Stomach smooth muscle (tissue), 2 donors: ENCODE results near the gene HPN.

ENCODE experiments used
- H3K27ac ChIP-seq: one replicate; pipeline ENCODE4 v1.7.0; 2013; ENCODE audit warnings: mild to moderate bottlenecking, low read length, inconsistent platforms
- H3K27me3 ChIP-seq, 2 donors: one replicate each; pipeline ENCODE4 v1.7.0; 2013; ENCODE audit warnings: low read length in 2 of 2; ENCODE audit not compliant: insufficient read depth in 2 of 2, control insufficient read depth in 1 of 2
- H3K36me3 ChIP-seq, 2 donors: one replicate each; pipeline ENCODE4 v1.7.0; 2013; ENCODE audit warnings: low read length in 2 of 2; ENCODE audit not compliant: control insufficient read depth in 2 of 2, insufficient read depth in 2 of 2
- H3K4me1 ChIP-seq: one replicate; pipeline ENCODE4 v1.7.0; 2013; ENCODE audit warnings: low read length; ENCODE audit not compliant: control insufficient read depth, insufficient read depth
- H3K4me3 ChIP-seq, 2 donors: one replicate each; pipeline ENCODE4 v1.7.0; 2013; ENCODE audit warnings: low read length in 2 of 2
- H3K9ac ChIP-seq, 2 donors: one replicate each; pipeline ENCODE4 v1.7.0; 2013; ENCODE audit warnings: low read length in 2 of 2, mild to moderate bottlenecking in 1 of 2
- H3K9me3 ChIP-seq, 2 donors: one replicate each; pipeline ENCODE4 v1.7.0; 2013; ENCODE audit warnings: low read length in 2 of 2; ENCODE audit not compliant: control insufficient read depth in 2 of 2
- donor health status: healthy.
- donor health status: Pancreatic carcinoma.

The HPN gene

DNA sequence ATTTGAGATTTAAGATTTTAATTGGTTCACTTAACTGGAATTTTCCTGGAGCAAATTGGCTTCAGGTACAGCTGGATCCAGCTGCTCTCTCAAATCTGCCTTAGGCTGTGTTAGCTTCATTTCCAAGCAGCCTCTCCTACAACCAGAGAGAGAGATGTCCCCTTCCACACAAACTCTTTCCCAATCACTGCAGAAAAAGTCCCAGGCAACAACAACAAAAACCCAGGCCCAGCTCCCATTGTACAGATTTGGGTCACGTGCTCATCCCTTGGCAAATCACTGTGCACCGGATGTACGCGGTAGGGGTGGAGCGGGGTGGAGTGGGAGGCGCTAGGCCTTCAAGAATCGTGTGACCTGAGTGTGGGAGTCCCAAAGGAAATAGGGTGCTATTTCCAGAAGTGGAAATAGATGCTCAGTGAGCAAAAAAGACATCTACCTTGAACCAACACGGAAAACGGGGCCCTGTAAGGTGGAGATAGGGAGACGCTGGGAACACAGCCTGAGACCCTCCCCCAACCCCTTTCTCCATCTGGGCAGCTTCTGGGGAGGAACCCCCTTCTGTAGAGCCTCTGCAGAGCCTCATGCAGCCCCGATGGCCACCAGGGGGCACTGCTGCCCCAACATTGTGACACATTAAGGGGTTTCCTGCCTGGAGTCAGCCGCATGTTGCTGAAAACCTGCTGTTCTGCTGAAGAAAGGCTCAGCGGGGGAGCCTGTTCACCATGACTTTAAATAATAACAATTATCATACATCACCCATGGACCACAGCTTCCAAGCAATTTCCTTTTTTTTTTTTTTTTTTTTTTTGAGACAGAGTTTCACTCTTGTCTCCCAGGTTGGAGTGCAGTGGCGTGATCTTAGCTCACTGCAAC is 25.4 kb downstream of the HPN start:
- peaks cover 3 to 4% of the 10 kb centered on the region in 2 donors for H3K9me3 ChIP-seq
- H3K9ac ChIP-seq, result no peak overlapping the region
- peaks cover 0 to 7% of the 10 kb centered on the region in 2 donors for H3K27me3 ChIP-seq
- no peak overlapping the region for H3K27ac ChIP-seq
- no peaks in the 10 kb centered on the region for H3K36me3 ChIP-seq
- no peaks in the 10 kb centered on the region for H3K4me1 ChIP-seq
- no peak overlapping the region for H3K4me3 ChIP-seq

GRCh38 chr19:35068941-35069634 is 27.6 kb downstream of the HPN start:
- Histone ChIP-seq H3K9ac (no peak overlapping the region), H3K4me1 (no peaks in the 10 kb centered on the region), H3K9me3 (peaks cover 3 to 4% of the 10 kb centered on the region in 2 donors), H3K4me3 (no peak overlapping the region), H3K27me3 (peaks cover 0 to 7% of the 10 kb centered on the region in 2 donors), H3K36me3 (no peaks in the 10 kb centered on the region), H3K27ac (no peak overlapping the region)

DNA sequence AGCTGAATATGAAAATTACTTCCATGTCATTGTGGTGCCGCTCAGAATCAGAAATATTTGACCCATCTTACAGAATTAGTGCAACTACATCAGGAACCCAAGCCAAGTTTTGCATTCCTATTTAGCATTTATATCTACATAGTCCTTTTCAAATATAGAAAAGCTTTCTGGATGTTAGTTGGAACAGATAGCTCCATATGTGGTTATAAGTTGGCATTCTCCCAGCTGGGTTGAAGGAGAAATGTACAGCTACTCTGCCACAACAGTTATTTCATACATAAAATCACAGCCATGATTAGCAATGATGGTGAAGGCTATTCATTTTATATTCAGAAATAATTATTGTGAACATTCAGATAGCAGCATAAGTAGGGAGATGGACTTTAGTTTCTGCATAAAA is 28.2 kb downstream of the HPN start:
- H3K9ac ChIP-seq, result no peak overlapping the region
- no peak overlapping the region for H3K27ac ChIP-seq
- no peak overlapping the region for H3K4me3 ChIP-seq

DNA sequence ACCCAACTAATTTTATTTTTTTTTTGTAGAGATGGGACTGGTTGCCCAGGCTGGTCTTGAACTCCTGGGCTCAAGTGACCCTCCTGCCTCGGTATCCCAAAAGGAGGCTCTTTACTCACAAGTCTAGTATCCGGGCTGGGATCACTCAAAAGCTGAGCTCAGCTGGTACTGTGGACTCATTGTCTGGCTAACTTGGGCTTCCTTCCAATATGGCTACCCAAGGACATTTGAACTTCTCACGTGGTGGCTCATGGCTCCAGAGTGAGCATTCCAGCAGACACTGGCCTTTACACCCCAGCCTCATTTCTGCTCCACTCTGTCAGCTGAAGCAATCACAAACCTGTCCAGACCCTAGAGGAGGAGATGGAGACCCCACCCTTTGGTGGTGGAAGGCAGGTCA is 28.9 kb downstream of the HPN start:
- peaks cover 3 to 4% of the 10 kb centered on the region in 2 donors for H3K9me3 ChIP-seq
- H3K27me3 ChIP-seq, result peaks cover 0 to 4% of the 10 kb centered on the region in 2 donors
- H3K4me1 ChIP-seq, result no peaks in the 10 kb centered on the region
- H3K9ac ChIP-seq, result no peak overlapping the region
- H3K4me3 ChIP-seq, result no peak overlapping the region
- H3K27ac ChIP-seq, result no peak overlapping the region
- H3K36me3 ChIP-seq, result no peaks in the 10 kb centered on the region

More for the DNA sequence above, 28.2 kb downstream of the HPN start:
- Histone ChIP-seq H3K9me3 (peaks cover 3 to 4% of the 10 kb centered on the region in 2 donors), H3K27me3 (peaks cover 0 to 7% of the 10 kb centered on the region in 2 donors), H3K36me3 (no peaks in the 10 kb centered on the region), H3K4me1 (no peaks in the 10 kb centered on the region)

DNA sequence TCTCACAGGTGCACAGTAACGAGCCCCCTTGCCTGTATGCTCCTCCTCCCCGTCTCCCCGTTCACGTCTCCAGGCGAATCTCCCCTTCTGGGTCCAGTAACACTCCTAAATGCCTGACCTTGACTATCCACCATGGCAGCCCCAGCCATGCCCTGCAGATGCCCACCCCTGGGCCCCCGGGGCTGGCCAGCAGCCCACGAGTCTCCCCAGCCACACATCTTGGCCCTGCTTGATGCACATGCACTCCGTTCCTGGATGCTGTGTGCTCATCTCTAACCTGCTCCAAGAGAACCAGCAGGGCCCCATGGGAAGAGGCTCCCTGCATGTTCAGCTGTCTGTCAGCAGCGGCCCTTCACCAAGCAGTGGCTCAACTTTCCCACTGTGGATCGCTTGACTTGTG is 32.0 kb downstream of the HPN start:
- H3K9ac ChIP-seq, result no peak overlapping the region
- H3K27me3 ChIP-seq, result peaks cover 0 to 3% of the 10 kb centered on the region in 2 donors
- no peak overlapping the region for H3K4me3 ChIP-seq
- H3K4me1 ChIP-seq, result no peaks in the 10 kb centered on the region
- H3K9me3 ChIP-seq, result peaks cover 3 to 4% of the 10 kb centered on the region in 2 donors
- H3K27ac ChIP-seq, result no peak overlapping the region
- H3K36me3 ChIP-seq, result no peaks in the 10 kb centered on the region

DNA sequence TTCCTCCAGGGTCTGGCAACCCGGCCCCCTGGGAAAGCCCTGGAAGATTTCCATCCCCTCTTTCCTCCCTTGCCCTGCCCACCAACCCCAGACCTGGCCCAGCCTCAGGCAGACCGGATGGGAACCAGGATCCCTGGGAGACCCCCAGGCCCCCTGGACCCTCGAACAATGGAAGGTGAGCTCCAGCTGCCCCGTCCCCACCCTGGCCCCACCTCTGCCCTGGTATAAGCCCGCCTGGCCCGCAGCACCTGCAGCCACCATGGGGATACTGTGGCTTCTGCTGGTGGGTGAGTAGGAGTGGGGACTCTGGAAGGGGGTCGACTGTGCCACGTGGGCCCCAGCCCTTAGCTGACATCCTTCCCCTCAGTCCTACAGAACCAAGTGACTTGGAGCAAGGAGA is 32.4 kb downstream of the HPN start:
- Histone ChIP-seq H3K27ac (no peak overlapping the region), H3K9ac (no peak overlapping the region), H3K36me3 (no peaks in the 10 kb centered on the region), H3K4me1 (no peaks in the 10 kb centered on the region), H3K9me3 (peaks cover 3 to 4% of the 10 kb centered on the region in 2 donors), H3K27me3 (peaks cover 0 to 3% of the 10 kb centered on the region in 2 donors), H3K4me3 (no peak overlapping the region)

DNA sequence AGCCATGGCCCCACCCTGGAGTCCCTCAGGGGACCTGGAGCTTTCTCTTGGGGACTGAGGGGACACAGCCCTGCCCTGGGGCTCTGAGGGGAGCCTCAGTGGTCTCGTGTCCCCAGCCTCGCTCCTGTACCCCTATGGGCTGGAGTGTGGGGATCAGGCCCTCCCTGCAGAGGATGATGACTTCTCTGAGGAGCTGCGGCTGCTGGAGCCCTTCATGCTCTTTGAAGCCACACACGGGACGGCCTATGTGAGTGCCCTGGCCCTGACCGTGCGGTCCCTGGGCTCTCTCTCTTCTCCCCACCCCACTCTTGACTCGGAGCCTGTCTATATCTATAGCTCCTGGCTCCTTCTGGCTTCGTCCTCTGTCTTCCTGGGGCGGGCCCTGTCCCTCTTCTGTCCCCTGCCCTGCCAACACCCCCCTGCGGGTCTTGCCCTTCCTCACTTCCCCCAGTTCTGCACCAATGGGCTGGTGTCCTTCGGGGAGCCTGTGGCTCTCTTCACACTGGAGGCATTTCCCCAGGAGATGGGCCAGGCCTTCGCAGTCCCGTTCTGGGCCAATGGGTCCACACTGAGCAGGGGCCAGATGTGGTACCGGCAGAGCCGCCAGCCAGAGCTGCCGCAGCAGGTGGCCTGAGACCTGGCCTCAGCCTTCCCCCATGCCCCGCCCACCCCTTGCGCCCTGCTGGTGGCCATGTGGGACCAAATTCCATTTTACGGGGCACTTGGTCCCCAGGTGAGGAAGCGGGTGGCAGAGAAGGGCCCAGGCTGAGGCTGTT is 33.1 kb downstream of the HPN start:
- no peaks in the 10 kb centered on the region for H3K4me1 ChIP-seq
- peaks cover 0 to 3% of the 10 kb centered on the region in 2 donors for H3K27me3 ChIP-seq
- H3K9me3 ChIP-seq, result peaks cover 3 to 4% of the 10 kb centered on the region in 2 donors
- H3K4me3 ChIP-seq, result no peak overlapping the region
- no peak overlapping the region for H3K9ac ChIP-seq
- no peaks in the 10 kb centered on the region for H3K36me3 ChIP-seq
- no peak overlapping the region for H3K27ac ChIP-seq

- Histone ChIP-seq H3K27me3 (peaks cover 0 to 3% of the 10 kb centered on the region in 2 donors), H3K27ac (no peak overlapping the region), H3K4me1 (no peaks in the 10 kb centered on the region), H3K9ac (no peak overlapping the region), H3K4me3 (no peak overlapping the region), H3K9me3 (peaks cover 3% of the 10 kb centered on the region in 2 donors), H3K36me3 (no peaks in the 10 kb centered on the region)
Observed at GRCh38 chr19:35075202-35076025, 33.9 kb downstream of the HPN start.

DNA sequence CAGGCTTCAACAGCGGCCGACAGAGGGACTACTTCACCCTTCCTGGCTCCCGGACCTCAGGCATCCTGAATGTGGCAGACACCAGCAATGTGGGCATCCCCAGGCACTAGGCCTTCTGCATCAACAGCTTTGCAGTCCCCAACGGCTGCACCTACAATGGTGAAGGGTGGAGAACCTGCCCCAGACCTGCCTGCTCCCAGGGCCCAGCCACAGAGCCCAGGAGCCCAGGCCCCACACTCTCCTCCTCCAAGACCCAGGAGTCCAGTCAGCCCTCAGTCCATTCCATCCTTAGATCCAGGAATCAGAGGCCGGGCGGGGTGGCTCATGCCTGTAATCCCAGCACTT is 34.5 kb downstream of the HPN start:
- Histone ChIP-seq H3K4me3 (no peak overlapping the region), H3K27me3 (peaks cover 0 to 3% of the 10 kb centered on the region in 2 donors), H3K36me3 (no peaks in the 10 kb centered on the region), H3K27ac (no peak overlapping the region), H3K4me1 (no peaks in the 10 kb centered on the region), H3K9ac (no peak overlapping the region), H3K9me3 (no peaks in the 10 kb centered on the region)

DNA sequence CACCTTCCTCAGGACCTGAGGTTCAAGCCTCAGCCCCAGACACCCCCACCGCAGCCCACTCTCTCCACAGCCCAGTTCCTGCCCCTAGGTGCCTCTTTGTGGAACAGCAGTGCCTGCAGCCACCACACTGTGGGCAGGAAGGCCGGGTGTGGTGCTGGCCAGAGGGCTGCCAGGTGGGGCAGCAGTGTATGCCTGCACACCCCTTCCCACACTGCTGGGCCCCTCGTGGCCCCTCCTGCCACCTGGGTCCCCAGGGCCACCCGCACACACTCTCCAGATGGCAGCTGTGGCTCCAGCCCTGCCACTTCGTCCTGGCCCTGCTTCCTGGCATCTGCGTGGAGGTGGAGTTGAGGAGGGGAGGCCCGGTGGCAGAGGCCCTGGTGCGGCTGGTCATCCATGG is 35.1 kb downstream of the HPN start:
- H3K4me3 ChIP-seq, result no peak overlapping the region
- no peaks in the 10 kb centered on the region for H3K36me3 ChIP-seq
- H3K9ac ChIP-seq, result no peak overlapping the region
- H3K27ac ChIP-seq, result no peak overlapping the region
- no peaks in the 10 kb centered on the region for H3K9me3 ChIP-seq
- peaks cover 0 to 3% of the 10 kb centered on the region in 2 donors for H3K27me3 ChIP-seq
- H3K4me1 ChIP-seq, result no peaks in the 10 kb centered on the region
